PFSK-1 (cell line): Measurements from ENCODE around the gene KDM6A.

ENCODE experiments used
- POLR2AphosphoS5 ChIP-seq: IDR thresholded peaks from 2 replicates; pipeline ENCODE4 v1.6.1; 2012; ENCODE audit warnings: low read depth, mild to moderate bottlenecking, control low read depth, low read length, moderate library complexity
- REST ChIP-seq, 2 experiments: IDR thresholded peaks; 2 replicates each; pipeline versions ENCODE4 v1.6.1 to v1.8.0; 2011 to 2012; ENCODE audit warnings: low read depth in 2 of 2, low read length in 2 of 2, control low read depth in 1 of 2, inconsistent platforms in 1 of 2, mild to moderate bottlenecking in 1 of 2, moderate library complexity in 1 of 2; ENCODE audit not compliant: insufficient read depth in 1 of 2
- TAF1 ChIP-seq: IDR thresholded peaks from 2 replicates; pipeline ENCODE4 v1.6.1; 2012; ENCODE audit warnings: low read length, control low read depth, borderline replicate concordance; ENCODE audit not compliant: insufficient read depth

DNA sequence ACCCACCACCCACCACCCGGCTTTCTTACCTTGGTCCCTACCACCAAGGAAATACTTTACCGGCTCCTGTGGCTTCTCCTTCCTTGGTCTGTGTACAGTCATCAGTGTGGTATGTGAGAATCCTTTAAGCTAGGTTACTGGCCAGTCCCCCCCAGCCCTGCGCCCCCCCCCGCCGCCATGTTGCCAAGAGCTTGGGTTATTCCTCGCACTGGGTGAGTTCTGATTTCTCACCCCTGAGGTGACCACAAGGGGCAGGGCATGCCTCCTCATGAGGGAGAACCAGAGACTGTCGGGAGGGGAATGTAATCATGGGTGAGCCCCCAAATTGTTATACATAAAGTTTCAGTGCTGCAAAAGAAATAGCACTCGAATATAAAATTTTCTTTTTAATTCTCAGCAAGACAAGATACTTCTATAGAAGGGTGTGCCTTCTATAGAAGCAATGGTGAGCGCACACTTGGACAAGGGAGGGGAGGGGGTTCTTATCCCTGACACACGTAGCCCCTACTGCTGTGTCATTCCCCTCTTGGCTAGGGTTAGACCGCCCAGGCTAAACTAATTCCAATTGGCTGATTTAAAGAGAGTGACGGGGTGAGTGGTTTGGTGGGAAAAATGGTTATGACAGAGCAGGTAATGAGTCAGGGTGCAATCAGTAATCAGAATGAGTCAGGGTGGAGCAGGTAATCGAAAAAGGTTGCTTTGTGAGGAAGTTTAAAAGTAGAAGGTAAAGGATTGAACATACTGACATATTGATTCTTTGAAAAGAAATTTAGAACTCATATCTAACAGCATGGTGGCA, 133.2 kb downstream of the KDM6A start:
- no peak for TF ChIP-seq REST (IDR thresholded peaks at IDR 0.05; ENCODE audit: insufficient read depth in 1 of 2, low read depth in 2 of 2, low read length in 2 of 2)
- no peak for TF ChIP-seq TAF1
- no peak for TF ChIP-seq POLR2AphosphoS5
